IMR-90 (cell line): ENCODE results near the gene PAWR. TPM values are rescaled to one million over a fixed set of nuclear protein-coding genes. Genes with fewer than 3 reads are reported as not detected.

ENCODE experiments used
- ATAC-seq: fragments of 200-7000 bp; cut with Tn5 transposase; 2 replicates; pipeline ENCODE4 v1.9.1; 2020; ENCODE audit warnings: low read depth, mild to moderate bottlenecking, moderate library complexity
- BruUV-seq: library from RNA; stranded (reverse); fragments of 400-500 nt; replicated peaks from 2 replicates; lab custom pipeline; 2021; lab: Mats Ljungman, UMichigan
- CTCF ChIA-PET: fragments of 300-600 bp; formaldehyde crosslinking; extraction: SDS; loops from one replicate; lab custom pipeline; 2021; ENCODE audit warnings: antibody characterized with exemption; lab: Yijun Ruan, JAX
- POLR2A ChIA-PET: fragments of 300-600 bp; sonication (Branson Sonifier 250); formaldehyde crosslinking; loops from one replicate; lab custom pipeline; 2022; ENCODE audit warnings: antibody characterized with exemption; ENCODE audit not compliant: unreplicated experiment; lab: Charles Lee
- DNase-seq: peaks from one replicate; pipeline ENCODE4 v3.0.0; 2013
- H2AFZ ChIP-seq: replicated peaks from 2 replicates; pipeline ENCODE3; 2013; ENCODE audit warnings: low read length, mild to moderate bottlenecking; ENCODE audit not compliant: poor library complexity
- H2AK5ac ChIP-seq: 2 replicates; pipeline ENCODE4 v1.6.1; 2013; ENCODE audit warnings: low read depth, low read length, inconsistent platforms
- H2AK9ac ChIP-seq: replicated peaks from 2 replicates; pipeline ENCODE3; 2013; ENCODE audit warnings: mild to moderate bottlenecking, low read depth, low read length, moderate library complexity; ENCODE audit not compliant: poor library complexity
- H2BK120ac ChIP-seq: 2 replicates; pipeline ENCODE4 v1.6.1; 2013; ENCODE audit warnings: low read depth, low read length, inconsistent platforms
- H2BK15ac ChIP-seq: 3 replicates; pipeline ENCODE4 v1.6.1; 2013; ENCODE audit warnings: low read depth, low read length, inconsistent platforms
- H2BK20ac ChIP-seq: 2 replicates; pipeline ENCODE4 v1.6.1; 2013; ENCODE audit warnings: low read depth, mild to moderate bottlenecking, inconsistent platforms, low read length, moderate library complexity
- H2BK5ac ChIP-seq: 2 replicates; pipeline ENCODE4 v1.6.1; 2013; ENCODE audit warnings: mild to moderate bottlenecking, low read depth, low read length, inconsistent platforms; ENCODE audit not compliant: poor library complexity, severe bottlenecking
- H3K14ac ChIP-seq: replicated peaks from 2 replicates; pipeline ENCODE4 v1.6.1; 2013; ENCODE audit warnings: low read depth, low read length, inconsistent platforms
- H3K18ac ChIP-seq: 2 replicates; pipeline ENCODE4 v1.6.1; 2013; ENCODE audit warnings: low read depth, low read length, control low read depth
- H3K23ac ChIP-seq: 2 replicates; pipeline ENCODE4 v1.6.1; 2013; ENCODE audit warnings: low read depth, low read length, inconsistent platforms
- H3K27ac ChIP-seq: 2 replicates; pipeline ENCODE4 v1.5.1; 2013; ENCODE audit warnings: mild to moderate bottlenecking, control low read depth, low read length; ENCODE audit not compliant: insufficient read depth
- H3K27me3 ChIP-seq: 2 replicates; pipeline ENCODE4 v1.6.1; 2013; ENCODE audit warnings: low read length; ENCODE audit not compliant: control insufficient read depth, insufficient read depth
- H3K36me3 ChIP-seq: 2 replicates; pipeline ENCODE4 v1.6.1; 2013; ENCODE audit warnings: low read length, mixed read lengths; ENCODE audit not compliant: control insufficient read depth, insufficient read depth
- H3K4ac ChIP-seq: 2 replicates; pipeline ENCODE4 v1.6.1; 2013; ENCODE audit warnings: low read depth, low read length, inconsistent platforms
- H3K4me1 ChIP-seq: 2 replicates; pipeline ENCODE4 v1.6.1; 2013; ENCODE audit warnings: low read length, mixed read lengths; ENCODE audit not compliant: control insufficient read depth, insufficient read depth
- H3K4me2 ChIP-seq: 2 replicates; pipeline ENCODE4 v1.6.1; 2013; ENCODE audit warnings: low read depth, mild to moderate bottlenecking, control low read depth, low read length, moderate library complexity
- H3K4me3 ChIP-seq: 2 replicates; pipeline ENCODE4 v1.5.1; 2013; ENCODE audit warnings: low read depth, mild to moderate bottlenecking, control low read depth, low read length, moderate library complexity; ENCODE audit not compliant: insufficient read depth
- H3K56ac ChIP-seq: 2 replicates; pipeline ENCODE4 v1.6.1; 2013; ENCODE audit warnings: low read length, inconsistent platforms; ENCODE audit not compliant: insufficient read depth; ENCODE audit errors: extremely low read depth
- H3K79me1 ChIP-seq, 2 experiments: 2 replicates each; pipeline ENCODE4 v1.6.1; 2013; ENCODE audit warnings: low read length in 2 of 2, inconsistent platforms in 1 of 2, low read depth in 1 of 2
- H3K9ac ChIP-seq: 2 replicates; pipeline ENCODE4 v1.6.1; 2013; ENCODE audit warnings: low read depth, low read length, control low read depth
- H3K9me1 ChIP-seq: 2 replicates; pipeline ENCODE4 v1.6.1; 2013; ENCODE audit warnings: low read length, inconsistent platforms; ENCODE audit not compliant: insufficient read depth
- H3K9me3 ChIP-seq: 2 replicates; pipeline ENCODE4 v1.6.1; 2013; ENCODE audit warnings: low read length; ENCODE audit not compliant: control insufficient read depth, insufficient read depth
- H4K20me1 ChIP-seq: 2 replicates; pipeline ENCODE4 v1.6.1; 2013; ENCODE audit warnings: low read length, inconsistent platforms; ENCODE audit not compliant: insufficient read depth
- H4K5ac ChIP-seq: 2 replicates; pipeline ENCODE4 v1.6.1; 2013; ENCODE audit warnings: mild to moderate bottlenecking, low read depth, low read length, control low read depth
- H4K8ac ChIP-seq, 2 experiments: 2 replicates each; pipeline ENCODE4 v1.6.1; 2013; ENCODE audit warnings: low read depth in 2 of 2, low read length in 2 of 2, control low read depth in 1 of 2, inconsistent platforms in 1 of 2
- H4K91ac ChIP-seq: 2 replicates; pipeline ENCODE4 v1.6.1; 2013; ENCODE audit warnings: low read depth, low read length, inconsistent platforms; ENCODE audit not compliant: insufficient read depth
- BHLHE40 ChIP-seq: fragments of 150-350 bp; IDR thresholded peaks from 2 replicates; pipeline ENCODE4 v1.6.1; 2016; ENCODE audit warnings: mild to moderate bottlenecking, low read depth, low read length
- CEBPB ChIP-seq: IDR thresholded peaks from 2 replicates; pipeline ENCODE4 v1.6.1; 2012; ENCODE audit warnings: low read depth, low read length, improper control_type of control experiment
- CHD1 ChIP-seq: IDR thresholded peaks from 2 replicates; pipeline ENCODE4 v1.6.1; 2012; ENCODE audit warnings: low read depth, low read length, improper control_type of control experiment
- CTCF ChIP-seq: conservative IDR thresholded peaks from 2 replicates; pipeline ENCODE4 v1.5.1; 2012; ENCODE audit warnings: mild to moderate bottlenecking, low read depth, low read length, improper control_type of control experiment
- ELK1 ChIP-seq: fragments of 150-350 bp; IDR thresholded peaks from 2 replicates; pipeline ENCODE4 v1.6.1; 2016; ENCODE audit warnings: low read depth, mild to moderate bottlenecking, low read length, moderate library complexity, borderline replicate concordance
- FOS ChIP-seq: fragments of 150-350 bp; IDR thresholded peaks from 2 replicates; pipeline ENCODE4 v1.6.1; 2016; ENCODE audit warnings: low read depth, low read length
- MAFK ChIP-seq: IDR thresholded peaks from 2 replicates; pipeline ENCODE4 v1.6.1; 2012; ENCODE audit warnings: low read depth, low read length, improper control_type of control experiment
- MAZ ChIP-seq: IDR thresholded peaks from 2 replicates; pipeline ENCODE4 v1.6.1; 2012; ENCODE audit warnings: low read depth, mild to moderate bottlenecking, low read length, improper control_type of control experiment, moderate library complexity, borderline replicate concordance
- NFE2L2 ChIP-seq: fragments of 150-350 bp; IDR thresholded peaks from 2 replicates; pipeline ENCODE4 v1.6.1; 2016; ENCODE audit warnings: low read depth, mild to moderate bottlenecking, low read length
- RAD21 ChIP-seq: IDR thresholded peaks from 2 replicates; pipeline ENCODE4 v1.6.1; 2012; ENCODE audit warnings: low read length, improper control_type of control experiment
- RCOR1 ChIP-seq: IDR thresholded peaks from 2 replicates; pipeline ENCODE4 v1.6.1; 2012; ENCODE audit warnings: mild to moderate bottlenecking, low read length, improper control_type of control experiment; ENCODE audit not compliant: insufficient replicate concordance
- RFX5 ChIP-seq: IDR thresholded peaks from 2 replicates; pipeline ENCODE4 v1.8.0; 2012; ENCODE audit warnings: low read depth, mild to moderate bottlenecking, low read length, moderate library complexity
- SMC3 ChIP-seq: fragments of 150-350 bp; IDR thresholded peaks from 2 replicates; pipeline ENCODE4 v1.6.1; 2016; ENCODE audit warnings: low read depth, mild to moderate bottlenecking, antibody characterized with exemption, low read length, moderate library complexity
- USF2 ChIP-seq: fragments of 150-350 bp; IDR thresholded peaks from 2 replicates; pipeline ENCODE4 v1.6.1; 2017; ENCODE audit warnings: mild to moderate bottlenecking, antibody characterized with exemption, low read length, low read depth
- WGBS, 2 experiments: methylation state at CpG; one replicate each; pipeline versions ENCODE4 v1.1.5 to v1.1.7; 2013; ENCODE audit warnings: missing lambda C conversion rate in 2 of 2; ENCODE audit not compliant: insufficient read length in 1 of 2; ENCODE audit errors: extremely low coverage in 2 of 2; 5-methylcytosine and 5-hydroxymethylcytosine counted together
- dilution Hi-C: fragments of 300-500 bp; cut with HindIII; formaldehyde crosslinking; loops from one replicate; pipeline ENCODE4 v1.14.3; 2018; ENCODE audit warnings: low sequenced_read_pairs; ENCODE audit not compliant: unreplicated experiment
- in situ Hi-C: fragments of 300-500 bp; cut with MboI; formaldehyde crosslinking; loops from 3 replicates; pipeline ENCODE4 v1.14.3; 2019; ENCODE audit warnings: low sequenced_read_pairs, inconsistent platforms, mixed read lengths
- intact Hi-C: fragments of 100-400 bp; cut with micrococcal nuclease; formaldehyde crosslinking; loops from 2 replicates; pipeline ENCODE4 v1.10.0; 2022
- polyA plus RNA-seq, 3 experiments: library from polyadenylated mRNA; depleted of rRNA; stranded (reverse); fragments of >200 nt; gene quantifications; 2 replicates each; pipeline ENCODE4 v1.2.3, GENCODE V29; 2012; ENCODE audit warnings: low replicate concordance in 1 of 3
- total RNA-seq: library from RNA; depleted of rRNA; stranded (reverse); fragments of >200 nt; gene quantifications from 2 replicates; pipeline ENCODE4 v1.2.3, GENCODE V29; 2012

The PAWR gene
- total and polyA plus RNA-seq, 2 of the 4 experiments (the other 2 are of a cell fraction): 13.2 to 13.6 TPM

- no CpG with 5 or more reads among the region's 3 CpGs for WGBS, 2 experiments
- BruUV-seq: no TSS peak
- H2AK5ac ChIP-seq: no peak overlapping the region
- no peak for TF ChIP-seq CHD1
- TF ChIP-seq CEBPB: no peak
- TF ChIP-seq SMC3: no peak
- no peak for TF ChIP-seq BHLHE40
- no peak for TF ChIP-seq RAD21
- no peak for TF ChIP-seq RFX5
- TF ChIP-seq USF2: no peak
- no peak for TF ChIP-seq CTCF
- TF ChIP-seq MAZ: no peak
- TF ChIP-seq ELK1: no peak
- no peak for TF ChIP-seq NFE2L2
- no peak for TF ChIP-seq FOS
- TF ChIP-seq MAFK: no peak
- no peak for TF ChIP-seq RCOR1
- H4K5ac ChIP-seq: no peak overlapping the region
- no peak overlapping the region for H3K4me3 ChIP-seq
- H2AFZ ChIP-seq: no peak overlapping the region
- no peak overlapping the region for H2AK9ac ChIP-seq
- in situ Hi-C loops: no loop called here
- H3K4me1 ChIP-seq: no peaks in the 10 kb centered on the region
- no peaks in the 10 kb centered on the region for H3K36me3 ChIP-seq
- H3K14ac ChIP-seq: no peak overlapping the region
- no peak overlapping the region for H3K27ac ChIP-seq
- no peaks in the 10 kb centered on the region for H4K20me1 ChIP-seq
- no peaks in the 10 kb centered on the region for H3K9me1 ChIP-seq
- H3K56ac ChIP-seq: no peak overlapping the region
- no peak overlapping the region for H3K23ac ChIP-seq
- no peaks in the 10 kb centered on the region for H3K79me1 ChIP-seq
- H3K4me2 ChIP-seq: no peak overlapping the region
- H3K9ac ChIP-seq: no peak overlapping the region
- no peak overlapping the region for H3K4ac ChIP-seq
- ATAC-seq: no peak
- intact Hi-C loops: no loop called here
- no peaks in the 10 kb centered on the region for H3K9me3 ChIP-seq
- POLR2A ChIA-PET: no interaction called here
- no peak for DNase-seq
- no peak overlapping the region for H2BK120ac ChIP-seq
- no peak overlapping the region for H2BK5ac ChIP-seq
- H3K27me3 ChIP-seq: no peaks in the 10 kb centered on the region
- CTCF ChIA-PET: no interaction called here
- H4K8ac ChIP-seq: no peak overlapping the region
- H2BK20ac ChIP-seq: no peak overlapping the region
- no peak overlapping the region for H4K91ac ChIP-seq
- no peak overlapping the region for H2BK15ac ChIP-seq
- dilution Hi-C loops: no loop called here
- no peak overlapping the region for H3K18ac ChIP-seq
Observed at GRCh38 chr12:79707830-79708229, 17.1 kb upstream of the PAWR start.
